ENCODE results near the gene GLCE. TPM values are rescaled to one million over a fixed set of nuclear protein-coding genes. Genes with fewer than 3 reads are reported as not detected.

GLCE gene
- total RNA-seq, 4 donors from 2014 or later, result 20.4 to 26.1 (median 22.9) TPM

GRCh38 chr15:69271217-69271616, 110.8 kb downstream of the GLCE start:
- intact Hi-C loops (cut with DNase I), result no loop called here
- Histone ChIP-seq H3K9me3 (no peaks in the 10 kb centered on the region), H3K4me3 (no peak overlapping the region), H3K27me3 (peaks cover 0 to 2% (median 0%) of the 10 kb centered on the region in 4 donors), H3K4me1 (no peaks in the 10 kb centered on the region), H3K27ac (no peak overlapping the region), H3K36me3 (peaks cover 0 to 12% (median 0%) of the 10 kb centered on the region in 3 donors)
- no peak for DNase-seq
- TF ChIP-seq POLR2A (IDR thresholded peaks at IDR 0.05) (no peak), CTCF (IDR thresholded peaks at IDR 0.05) (no peak)

- H3K27me3 ChIP-seq, result peaks cover 0 to 3% (median 0%) of the 10 kb centered on the region in 4 donors
- H3K4me3 ChIP-seq, result no peak overlapping the region
- peaks cover 0 to 12% (median 0%) of the 10 kb centered on the region in 3 donors for H3K36me3 ChIP-seq
- WGBS, 2 donors, result 54 to 68% methylated on average over 3 of the region's 3 CpGs
- H3K4me1 ChIP-seq, result no peaks in the 10 kb centered on the region
- DNase-seq, result no peak
- H3K9me3 ChIP-seq, result no peaks in the 10 kb centered on the region
- intact Hi-C loops (cut with DNase I), result no loop called here
- no peak for TF ChIP-seq CTCF (IDR thresholded peaks at IDR 0.05)
- H3K27ac ChIP-seq, result no peak overlapping the region
These were observed 111.7 kb downstream of the GLCE start for GRCh38 chr15:69272139-69272538.

GRCh38 chr15:69272891-69273290, 112.5 kb downstream of the GLCE start:
- no peaks in the 10 kb centered on the region for H3K9me3 ChIP-seq
- H3K4me1 ChIP-seq, result no peaks in the 10 kb centered on the region
- no peak overlapping the region for H3K4me3 ChIP-seq
- H3K36me3 ChIP-seq, result peaks cover 0 to 12% (median 0%) of the 10 kb centered on the region in 3 donors
- intact Hi-C loops (cut with DNase I), result no loop called here
- no peak overlapping the region for H3K27ac ChIP-seq
- 86 to 89% methylated on average over 5 to 6 of the region's 6 CpGs for WGBS, 2 donors
- TF ChIP-seq POLR2A (IDR thresholded peaks at IDR 0.05) (no peak), CTCF (IDR thresholded peaks at IDR 0.05) (no peak)
- peaks cover 0 to 8% (median 0%) of the 10 kb centered on the region in 4 donors for H3K27me3 ChIP-seq
- DNase-seq, result no peak

DNA sequence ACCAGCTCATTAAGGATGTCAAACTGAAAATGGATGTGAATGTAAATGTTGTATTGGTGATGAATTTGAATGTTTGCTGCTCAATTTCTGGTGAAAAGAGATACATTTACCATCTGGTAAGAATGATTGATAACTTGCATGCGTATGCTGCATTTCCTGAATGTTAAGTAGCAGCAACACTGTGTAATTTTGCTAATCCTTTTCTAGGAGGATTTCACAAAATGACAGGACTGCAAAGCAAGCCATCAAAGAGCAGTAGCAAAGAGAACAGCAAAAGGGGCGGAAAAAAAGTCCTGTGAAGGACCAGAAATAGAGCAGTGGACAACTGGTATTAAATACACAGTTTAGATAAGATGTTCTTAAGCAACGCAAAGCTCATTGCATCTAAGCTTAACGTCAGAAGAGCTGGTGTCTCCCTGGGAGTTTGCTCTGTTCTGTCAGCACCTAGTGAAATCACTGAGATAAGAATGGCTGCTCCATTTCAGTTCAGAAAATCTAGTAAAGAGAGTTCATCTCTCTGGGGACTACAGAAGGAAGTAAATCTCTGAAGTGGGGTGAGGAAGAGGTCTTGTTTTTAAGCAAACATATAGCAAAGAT, 114.7 kb downstream of the GLCE start:
- no peaks in the 10 kb centered on the region for H3K36me3 ChIP-seq
- 59 to 72% methylated on average over 4 of the region's 4 CpGs for WGBS, 2 donors

More for the DNA sequence above, 114.7 kb downstream of the GLCE start:
- Histone ChIP-seq H3K4me1 (no peaks in the 10 kb centered on the region), H3K27ac (no peak overlapping the region), H3K27me3 (peaks cover 0 to 8% (median 0%) of the 10 kb centered on the region in 4 donors), H3K4me3 (no peak overlapping the region), H3K9me3 (no peaks in the 10 kb centered on the region)
- TF ChIP-seq CTCF (IDR thresholded peaks at IDR 0.05) (no peak), POLR2A (IDR thresholded peaks at IDR 0.05) (no peak)
- intact Hi-C loops (cut with DNase I), result no loop called here
- no peak for DNase-seq

All from esophagus squamous epithelium (tissue), 5 donors.